IPS DF 6.9 (cell line): ENCODE data around the gene NLRP12.
"Not testable (repeated sequence)": the region's sequence is repeated elsewhere in the genome, so short reads cannot be mapped to it uniquely, and the experiment has no call there.

Experiments used
- DNase-seq: peaks from one replicate; pipeline ENCODE4 v3.0.0-alpha.2; 2013; ENCODE audit warnings: low read depth, low spot score
- H3K27ac ChIP-seq: one replicate; pipeline ENCODE4 v1.5.1; 2013; ENCODE audit warnings: low read length, control low read depth
- H3K27me3 ChIP-seq: 2 replicates; pipeline ENCODE4 v1.6.1; 2013; ENCODE audit warnings: mild to moderate bottlenecking, low read length; ENCODE audit not compliant: control insufficient read depth, insufficient read depth
- H3K36me3 ChIP-seq: 2 replicates; pipeline ENCODE4 v1.6.1; 2013; ENCODE audit warnings: low read length; ENCODE audit not compliant: control insufficient read depth, insufficient read depth
- H3K4me1 ChIP-seq: 2 replicates; pipeline ENCODE4 v1.6.1; 2013; ENCODE audit warnings: low read length; ENCODE audit not compliant: control insufficient read depth, insufficient read depth
- H3K4me3 ChIP-seq: 2 replicates; pipeline ENCODE4 v1.5.1; 2013; ENCODE audit warnings: mild to moderate bottlenecking, low read length
- H3K9me3 ChIP-seq: 2 replicates; pipeline ENCODE4 v1.6.1; 2013; ENCODE audit warnings: low read length, inconsistent platforms; ENCODE audit not compliant: control insufficient read depth, insufficient read depth
- WGBS: extraction: QIAGEN DNeasy Blood & Tissue Kit; methylation state at CpG from one replicate; pipeline ENCODE4 v1.1.7; 2013; ENCODE audit warnings: mixed read lengths, missing lambda C conversion rate; ENCODE audit not compliant: insufficient read length, insufficient coverage; 5-methylcytosine and 5-hydroxymethylcytosine counted together

The NLRP12 gene

GRCh38 chr19:53782698-53783097, 41.4 kb downstream of the NLRP12 start:
- Histone ChIP-seq H3K36me3 (no peaks in the 10 kb centered on the region), H3K4me3 (no peak overlapping the region), H3K9me3 (no peaks in the 10 kb centered on the region), H3K27ac (no peak overlapping the region), H3K4me1 (no peaks in the 10 kb centered on the region), H3K27me3 (no peaks in the 10 kb centered on the region)
- peak; percentile 66 for DNase-seq
- WGBS, result no CpG with 5 or more reads among the region's 4 CpGs

- H3K4me1 ChIP-seq, H3K4me3 ChIP-seq, DNase-seq, H3K27me3 ChIP-seq, H3K9me3 ChIP-seq, H3K36me3 ChIP-seq, H3K27ac ChIP-seq: not testable (repeated sequence)
- no CpG with 5 or more reads among the region's 8 CpGs for WGBS
These were observed 42.8 kb downstream of the NLRP12 start for GRCh38 chr19:53781332-53781731.

GRCh38 chr19:53780506-53780905, 43.6 kb downstream of the NLRP12 start:
- no CpG with 5 or more reads among the region's 1 CpG for WGBS

GRCh38 chr19:53775524-53775923, 48.6 kb downstream of the NLRP12 start:
- no peak for DNase-seq
- Histone ChIP-seq H3K4me3 (no peak overlapping the region), H3K4me1 (peaks cover 2% of the 10 kb centered on the region; the same call in 1 of the 2 replicates), H3K9me3 (no peaks in the 10 kb centered on the region), H3K36me3 (no peaks in the 10 kb centered on the region), H3K27ac (no peak overlapping the region), H3K27me3 (no peaks in the 10 kb centered on the region)
- no CpG with 5 or more reads among the region's 18 CpGs for WGBS

More at GRCh38 chr19:53780506-53780905, 43.6 kb downstream of the NLRP12 start:
- Histone ChIP-seq H3K36me3 (no peaks in the 10 kb centered on the region), H3K27ac (no peak overlapping the region), H3K27me3 (no peaks in the 10 kb centered on the region), H3K9me3 (no peaks in the 10 kb centered on the region), H3K4me1 (no peaks in the 10 kb centered on the region), H3K4me3 (no peak overlapping the region)
- no peak for DNase-seq

GRCh38 chr19:53774491-53774890, 49.6 kb downstream of the NLRP12 start:
- not testable (repeated sequence) for H3K9me3 ChIP-seq, H3K27me3 ChIP-seq, H3K4me1 ChIP-seq, H3K36me3 ChIP-seq, H3K27ac ChIP-seq, H3K4me3 ChIP-seq, DNase-seq
- WGBS, result no CpG with 5 or more reads among the region's 7 CpGs

- no peak overlapping the region for H3K4me3 ChIP-seq
- WGBS, result no CpG with 5 or more reads among the region's 4 CpGs
- no peaks in the 10 kb centered on the region for H3K9me3 ChIP-seq
- H3K27me3 ChIP-seq, result no peaks in the 10 kb centered on the region
- no peak for DNase-seq
- H3K27ac ChIP-seq, result no peak overlapping the region
- H3K36me3 ChIP-seq, result no peaks in the 10 kb centered on the region
- peaks cover 2% of the 10 kb centered on the region; the same call in 1 of the 2 replicates for H3K4me1 ChIP-seq
These were observed 50.1 kb downstream of the NLRP12 start for GRCh38 chr19:53773999-53774398.

GRCh38 chr19:53772943-53773342, 51.2 kb downstream of the NLRP12 start:
- peaks cover 2% of the 10 kb centered on the region; the same call in 1 of the 2 replicates for H3K4me1 ChIP-seq
- H3K27ac ChIP-seq, result no peak overlapping the region

GRCh38 chr19:53771144-53771543, 53.0 kb downstream of the NLRP12 start:
- no CpG with 5 or more reads among the region's 4 CpGs for WGBS
- DNase-seq, result no peak
- Histone ChIP-seq H3K4me1 (peaks cover 2% of the 10 kb centered on the region; the same call in 1 of the 2 replicates), H3K9me3 (no peaks in the 10 kb centered on the region), H3K4me3 (no peak overlapping the region), H3K36me3 (no peaks in the 10 kb centered on the region), H3K27me3 (no peaks in the 10 kb centered on the region), H3K27ac (no peak overlapping the region)

More at GRCh38 chr19:53772943-53773342, 51.2 kb downstream of the NLRP12 start:
- DNase-seq, result peak; percentile 81
- H3K4me3 ChIP-seq, result no peak overlapping the region
- WGBS, result no CpG with 5 or more reads among the region's 5 CpGs
- no peaks in the 10 kb centered on the region for H3K27me3 ChIP-seq
- no peaks in the 10 kb centered on the region for H3K36me3 ChIP-seq
- H3K9me3 ChIP-seq, result no peaks in the 10 kb centered on the region

- not testable (repeated sequence) for H3K4me1 ChIP-seq, H3K27me3 ChIP-seq, H3K4me3 ChIP-seq, H3K36me3 ChIP-seq, H3K27ac ChIP-seq, DNase-seq, H3K9me3 ChIP-seq
- WGBS, result no CpG with 5 or more reads among the region's 12 CpGs
These were observed 54.3 kb downstream of the NLRP12 start for GRCh38 chr19:53769696-53770309.

- no peak overlapping the region for H3K4me3 ChIP-seq
- no peaks in the 10 kb centered on the region for H3K27me3 ChIP-seq
- no peak for DNase-seq
- H3K4me1 ChIP-seq, result peaks cover 2% of the 10 kb centered on the region; the same call in 1 of the 2 replicates
- H3K9me3 ChIP-seq, result no peaks in the 10 kb centered on the region
- no CpG with 5 or more reads among the region's 27 CpGs for WGBS
- H3K36me3 ChIP-seq, result no peaks in the 10 kb centered on the region
- no peak overlapping the region for H3K27ac ChIP-seq
These were observed 55.7 kb downstream of the NLRP12 start for GRCh38 chr19:53768401-53768800.

- H3K4me1 ChIP-seq, H3K27ac ChIP-seq, DNase-seq, H3K36me3 ChIP-seq, H3K9me3 ChIP-seq, H3K27me3 ChIP-seq, H3K4me3 ChIP-seq: not testable (repeated sequence)
- no CpG with 5 or more reads among the region's 2 CpGs for WGBS
These were observed 65.1 kb downstream of the NLRP12 start for GRCh38 chr19:53758991-53759390.
